ENCODE measurements around the gene RAVER2. TPM values are rescaled to one million over a fixed set of nuclear protein-coding genes. Genes with fewer than 3 reads are reported as not detected.

Gene RAVER2
- total and polyA plus RNA-seq, 2 donors (not counting 1 experiment from before 2014, with no cell fraction given) = 0.82 to 1.4 TPM

DNA sequence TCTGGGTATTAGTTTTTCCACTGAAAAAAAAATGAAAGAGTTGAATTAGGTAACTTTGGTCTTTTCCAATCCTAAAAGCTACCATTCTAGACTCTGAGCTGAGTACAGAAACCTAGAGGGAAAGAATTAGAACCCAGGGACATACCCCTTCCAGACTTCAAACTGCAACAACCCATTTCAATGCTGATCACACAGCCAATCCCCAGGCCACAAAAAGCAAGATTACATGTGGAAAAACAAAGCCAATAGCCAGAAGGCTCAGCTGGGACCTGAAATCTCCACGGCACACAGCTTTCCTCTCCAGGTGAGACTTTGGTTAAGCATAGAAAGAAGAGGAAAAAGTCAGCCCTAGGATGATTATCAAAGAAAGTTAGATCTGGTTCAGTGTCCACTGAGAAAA, 132.7 kb downstream of the RAVER2 start:
- Histone ChIP-seq H3K36me3 (replicated peaks in 1 of 2; ENCODE audit: control extremely low read depth in 1 of 2, control insufficient read depth in 1 of 2, extremely low read depth in 1 of 2, insufficient read depth in 2 of 2, low read length in 1 of 2) (peaks cover 2 to 86% of the 10 kb centered on the region in 2 experiments), H3K9ac (ENCODE audit: low read length) (no peak overlapping the region), H3K79me2 (ENCODE audit: control insufficient read depth, insufficient read depth, low read length) (peaks cover 54% of the 10 kb centered on the region), H3K4me2 (replicated peaks; ENCODE audit: low read depth, low read length, poor library complexity, severe bottlenecking) (no peak overlapping the region), H3K27ac (ENCODE audit: low read length in 2 of 2) (no peak overlapping the region), H4K20me1 (ENCODE audit: control insufficient read depth, insufficient read depth, low read length, poor library complexity, severe bottlenecking) (peaks cover 58% of the 10 kb centered on the region), H2AFZ (ENCODE audit: insufficient read depth, low read depth, low read length, poor library complexity, severe bottlenecking) (no peak overlapping the region), H3K9me3 (ENCODE audit: control extremely low read depth in 1 of 3, control insufficient read depth in 2 of 3, insufficient read depth in 1 of 3, low read length in 2 of 3) (no peaks in the 10 kb centered on the region), H3K4me1 (ENCODE audit: control insufficient read depth in 2 of 2, insufficient read depth in 2 of 2, low read length in 2 of 2) (no peaks in the 10 kb centered on the region), H3K27me3 (replicated peaks in 1 of 4; ENCODE audit: control extremely low read depth in 1 of 4, control insufficient read depth in 3 of 4, insufficient read depth in 4 of 4, low read length in 3 of 4) (no peaks in the 10 kb centered on the region), H3K4me3 (ENCODE audit: control extremely low read depth in 1 of 5, extremely low read depth in 1 of 5, insufficient read depth in 1 of 5, low read depth in 2 of 5, low read length in 4 of 5) (no peak overlapping the region)
- no peak overlapping the region for H3K4me3 Mint-ChIP-seq
- peaks cover 8% of the 10 kb centered on the region for H3K4me1 Mint-ChIP-seq
- ChIA-PET POLR2A (no interaction called here), CTCF (interaction anchor here (0.9 to 1.2 kb wide), 4 partner anchors 9 to 143 kb away, joined by 3 to 7 read pairs (median 3); no protein-coding TSS in a partner anchor)
- TF ChIP-seq, protein P1, sequence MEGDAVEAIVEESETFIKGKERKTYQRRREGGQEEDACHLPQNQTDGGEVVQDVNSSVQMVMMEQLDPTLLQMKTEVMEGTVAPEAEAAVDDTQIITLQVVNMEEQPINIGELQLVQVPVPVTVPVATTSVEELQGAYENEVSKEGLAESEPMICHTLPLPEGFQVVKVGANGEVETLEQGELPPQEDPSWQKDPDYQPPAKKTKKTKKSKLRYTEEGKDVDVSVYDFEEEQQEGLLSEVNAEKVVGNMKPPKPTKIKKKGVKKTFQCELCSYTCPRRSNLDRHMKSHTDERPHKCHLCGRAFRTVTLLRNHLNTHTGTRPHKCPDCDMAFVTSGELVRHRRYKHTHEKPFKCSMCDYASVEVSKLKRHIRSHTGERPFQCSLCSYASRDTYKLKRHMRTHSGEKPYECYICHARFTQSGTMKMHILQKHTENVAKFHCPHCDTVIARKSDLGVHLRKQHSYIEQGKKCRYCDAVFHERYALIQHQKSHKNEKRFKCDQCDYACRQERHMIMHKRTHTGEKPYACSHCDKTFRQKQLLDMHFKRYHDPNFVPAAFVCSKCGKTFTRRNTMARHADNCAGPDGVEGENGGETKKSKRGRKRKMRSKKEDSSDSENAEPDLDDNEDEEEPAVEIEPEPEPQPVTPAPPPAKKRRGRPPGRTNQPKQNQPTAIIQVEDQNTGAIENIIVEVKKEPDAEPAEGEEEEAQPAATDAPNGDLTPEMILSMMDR (IDR thresholded peaks at IDR 0.05) = no peak
- TF ChIP-seq EZH2 (IDR thresholded peaks at IDR 0.05; ENCODE audit: borderline replicate concordance, insufficient read depth, low read depth, low read length, poor library complexity, severe bottlenecking) = no peak
- H3K9me3 Mint-ChIP-seq (ENCODE audit: insufficient read depth) = no peaks in the 10 kb centered on the region
- H3K27me3 Mint-ChIP-seq = no peaks in the 10 kb centered on the region
- no peak for ATAC-seq (ENCODE audit: low read depth)
- no CpG with 5 or more reads among the region's 1 CpG for WGBS (ENCODE audit: insufficient coverage)
- peak overlapping the region; percentile 15 for H3K27ac Mint-ChIP-seq
- intact Hi-C loops (cut with micrococcal nuclease) = no loop called here
- no peak for DNase-seq

- H3K27ac ChIP-seq (ENCODE audit: low read length in 2 of 2) = no peak overlapping the region
- Mint-ChIP-seq H3K27me3 (no peaks in the 10 kb centered on the region), H3K4me1 (peaks cover 12% of the 10 kb centered on the region), H3K27ac (no peak overlapping the region), H3K9me3 (ENCODE audit: insufficient read depth) (no peaks in the 10 kb centered on the region), H3K4me3 (no peak overlapping the region)
- ChIA-PET CTCF (interaction anchor here (0.9 to 1.2 kb wide), 3 partner anchors 17 to 144 kb away, joined by 3 to 7 read pairs (median 3); no protein-coding TSS in a partner anchor), POLR2A (no interaction called here)
- no peaks in the 10 kb centered on the region for H3K9me3 ChIP-seq (ENCODE audit: control extremely low read depth in 1 of 3, control insufficient read depth in 2 of 3, insufficient read depth in 1 of 3, low read length in 2 of 3)
- no peaks in the 10 kb centered on the region for H3K27me3 ChIP-seq (replicated peaks in 1 of 4; ENCODE audit: control extremely low read depth in 1 of 4, control insufficient read depth in 3 of 4, insufficient read depth in 4 of 4, low read length in 3 of 4)
- TF ChIP-seq EZH2 (IDR thresholded peaks at IDR 0.05; ENCODE audit: borderline replicate concordance, insufficient read depth, low read depth, low read length, poor library complexity, severe bottlenecking) = no peak
- TF ChIP-seq, protein P1 (IDR thresholded peaks at IDR 0.05) = no peak
- intact Hi-C loops (cut with micrococcal nuclease) = no loop called here
- H2AFZ ChIP-seq (ENCODE audit: insufficient read depth, low read depth, low read length, poor library complexity, severe bottlenecking) = no peak overlapping the region
- no peak overlapping the region for H3K4me2 ChIP-seq (replicated peaks; ENCODE audit: low read depth, low read length, poor library complexity, severe bottlenecking)
- peaks cover 59% of the 10 kb centered on the region for H3K79me2 ChIP-seq (ENCODE audit: control insufficient read depth, insufficient read depth, low read length)
- peaks cover 60% of the 10 kb centered on the region for H4K20me1 ChIP-seq (ENCODE audit: control insufficient read depth, insufficient read depth, low read length, poor library complexity, severe bottlenecking)
- no peak overlapping the region for H3K9ac ChIP-seq (ENCODE audit: low read length)
- ATAC-seq (ENCODE audit: low read depth) (no peak), DNase-seq (no peak)
- no peak overlapping the region for H3K4me3 ChIP-seq (ENCODE audit: control extremely low read depth in 1 of 5, extremely low read depth in 1 of 5, insufficient read depth in 1 of 5, low read depth in 2 of 5, low read length in 4 of 5)
- H3K36me3 ChIP-seq (replicated peaks in 1 of 2; ENCODE audit: control extremely low read depth in 1 of 2, control insufficient read depth in 1 of 2, extremely low read depth in 1 of 2, insufficient read depth in 2 of 2, low read length in 1 of 2) = peaks cover 2 to 86% of the 10 kb centered on the region in 2 experiments
- H3K4me1 ChIP-seq (ENCODE audit: control insufficient read depth in 2 of 2, insufficient read depth in 2 of 2, low read length in 2 of 2) = peaks cover 0 to 2% of the 10 kb centered on the region in 2 donors
Measured at GRCh38 chr1:64878090-64878489, 133.2 kb downstream of the RAVER2 start.
